ENCODE measurements around the gene DOCK7.

DOCK7 gene, protein sequence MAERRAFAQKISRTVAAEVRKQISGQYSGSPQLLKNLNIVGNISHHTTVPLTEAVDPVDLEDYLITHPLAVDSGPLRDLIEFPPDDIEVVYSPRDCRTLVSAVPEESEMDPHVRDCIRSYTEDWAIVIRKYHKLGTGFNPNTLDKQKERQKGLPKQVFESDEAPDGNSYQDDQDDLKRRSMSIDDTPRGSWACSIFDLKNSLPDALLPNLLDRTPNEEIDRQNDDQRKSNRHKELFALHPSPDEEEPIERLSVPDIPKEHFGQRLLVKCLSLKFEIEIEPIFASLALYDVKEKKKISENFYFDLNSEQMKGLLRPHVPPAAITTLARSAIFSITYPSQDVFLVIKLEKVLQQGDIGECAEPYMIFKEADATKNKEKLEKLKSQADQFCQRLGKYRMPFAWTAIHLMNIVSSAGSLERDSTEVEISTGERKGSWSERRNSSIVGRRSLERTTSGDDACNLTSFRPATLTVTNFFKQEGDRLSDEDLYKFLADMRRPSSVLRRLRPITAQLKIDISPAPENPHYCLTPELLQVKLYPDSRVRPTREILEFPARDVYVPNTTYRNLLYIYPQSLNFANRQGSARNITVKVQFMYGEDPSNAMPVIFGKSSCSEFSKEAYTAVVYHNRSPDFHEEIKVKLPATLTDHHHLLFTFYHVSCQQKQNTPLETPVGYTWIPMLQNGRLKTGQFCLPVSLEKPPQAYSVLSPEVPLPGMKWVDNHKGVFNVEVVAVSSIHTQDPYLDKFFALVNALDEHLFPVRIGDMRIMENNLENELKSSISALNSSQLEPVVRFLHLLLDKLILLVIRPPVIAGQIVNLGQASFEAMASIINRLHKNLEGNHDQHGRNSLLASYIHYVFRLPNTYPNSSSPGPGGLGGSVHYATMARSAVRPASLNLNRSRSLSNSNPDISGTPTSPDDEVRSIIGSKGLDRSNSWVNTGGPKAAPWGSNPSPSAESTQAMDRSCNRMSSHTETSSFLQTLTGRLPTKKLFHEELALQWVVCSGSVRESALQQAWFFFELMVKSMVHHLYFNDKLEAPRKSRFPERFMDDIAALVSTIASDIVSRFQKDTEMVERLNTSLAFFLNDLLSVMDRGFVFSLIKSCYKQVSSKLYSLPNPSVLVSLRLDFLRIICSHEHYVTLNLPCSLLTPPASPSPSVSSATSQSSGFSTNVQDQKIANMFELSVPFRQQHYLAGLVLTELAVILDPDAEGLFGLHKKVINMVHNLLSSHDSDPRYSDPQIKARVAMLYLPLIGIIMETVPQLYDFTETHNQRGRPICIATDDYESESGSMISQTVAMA (N-terminal part only)

DNA sequence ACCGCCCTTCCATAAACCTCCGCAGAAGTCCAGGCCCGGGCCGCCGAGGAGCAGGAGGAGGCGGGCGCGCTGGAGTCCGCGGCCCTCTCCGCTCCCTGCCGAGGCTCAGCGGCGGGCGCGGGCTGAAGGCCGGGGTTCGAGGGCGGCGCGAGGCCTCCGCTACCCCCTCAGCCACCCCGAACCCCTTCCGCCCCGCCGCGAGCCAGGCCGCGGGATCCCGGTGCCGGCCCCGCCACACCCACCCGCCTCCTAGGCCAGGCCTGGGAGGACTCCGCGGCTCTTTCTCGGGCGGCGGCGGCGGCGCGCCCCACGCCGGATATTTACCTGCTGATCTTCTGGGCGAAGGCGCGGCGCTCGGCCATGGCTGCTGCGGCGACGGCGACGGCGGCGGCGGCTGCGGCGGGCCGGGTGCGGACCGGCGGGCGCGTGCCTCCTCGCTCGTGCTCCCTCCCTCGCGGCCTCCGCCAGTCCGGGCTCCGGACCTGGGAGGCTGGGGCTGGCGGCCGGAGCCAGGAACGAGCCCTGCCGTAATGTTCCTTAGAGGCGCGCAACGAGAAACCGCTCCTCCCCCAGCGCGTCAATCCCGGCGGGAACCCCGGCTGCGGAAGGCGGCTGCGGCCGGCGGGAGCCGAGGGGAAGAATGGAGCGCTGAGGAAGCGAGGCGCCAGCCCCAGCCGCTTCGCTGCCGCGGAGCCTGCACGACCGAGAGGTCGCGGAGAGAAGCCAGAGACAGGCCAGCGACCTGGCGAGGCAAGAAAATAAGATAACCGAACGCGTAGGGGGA, at the start of gene DOCK7:
Gene DOCK7 (minus strand): TSS at position 484 of the 784 bp plus-strand sequence. CDS start 122 bp downstream, at position 362.
- H3K4me3 ChIP-seq (ENCODE audit: low read depth, low read length), result peak within 1 kb of the TSS; percentile 85
- TF ChIP-seq, protein P1, sequence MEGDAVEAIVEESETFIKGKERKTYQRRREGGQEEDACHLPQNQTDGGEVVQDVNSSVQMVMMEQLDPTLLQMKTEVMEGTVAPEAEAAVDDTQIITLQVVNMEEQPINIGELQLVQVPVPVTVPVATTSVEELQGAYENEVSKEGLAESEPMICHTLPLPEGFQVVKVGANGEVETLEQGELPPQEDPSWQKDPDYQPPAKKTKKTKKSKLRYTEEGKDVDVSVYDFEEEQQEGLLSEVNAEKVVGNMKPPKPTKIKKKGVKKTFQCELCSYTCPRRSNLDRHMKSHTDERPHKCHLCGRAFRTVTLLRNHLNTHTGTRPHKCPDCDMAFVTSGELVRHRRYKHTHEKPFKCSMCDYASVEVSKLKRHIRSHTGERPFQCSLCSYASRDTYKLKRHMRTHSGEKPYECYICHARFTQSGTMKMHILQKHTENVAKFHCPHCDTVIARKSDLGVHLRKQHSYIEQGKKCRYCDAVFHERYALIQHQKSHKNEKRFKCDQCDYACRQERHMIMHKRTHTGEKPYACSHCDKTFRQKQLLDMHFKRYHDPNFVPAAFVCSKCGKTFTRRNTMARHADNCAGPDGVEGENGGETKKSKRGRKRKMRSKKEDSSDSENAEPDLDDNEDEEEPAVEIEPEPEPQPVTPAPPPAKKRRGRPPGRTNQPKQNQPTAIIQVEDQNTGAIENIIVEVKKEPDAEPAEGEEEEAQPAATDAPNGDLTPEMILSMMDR (IDR thresholded peaks at IDR 0.05; ENCODE audit: low read depth, low read length), result no peak

DNA sequence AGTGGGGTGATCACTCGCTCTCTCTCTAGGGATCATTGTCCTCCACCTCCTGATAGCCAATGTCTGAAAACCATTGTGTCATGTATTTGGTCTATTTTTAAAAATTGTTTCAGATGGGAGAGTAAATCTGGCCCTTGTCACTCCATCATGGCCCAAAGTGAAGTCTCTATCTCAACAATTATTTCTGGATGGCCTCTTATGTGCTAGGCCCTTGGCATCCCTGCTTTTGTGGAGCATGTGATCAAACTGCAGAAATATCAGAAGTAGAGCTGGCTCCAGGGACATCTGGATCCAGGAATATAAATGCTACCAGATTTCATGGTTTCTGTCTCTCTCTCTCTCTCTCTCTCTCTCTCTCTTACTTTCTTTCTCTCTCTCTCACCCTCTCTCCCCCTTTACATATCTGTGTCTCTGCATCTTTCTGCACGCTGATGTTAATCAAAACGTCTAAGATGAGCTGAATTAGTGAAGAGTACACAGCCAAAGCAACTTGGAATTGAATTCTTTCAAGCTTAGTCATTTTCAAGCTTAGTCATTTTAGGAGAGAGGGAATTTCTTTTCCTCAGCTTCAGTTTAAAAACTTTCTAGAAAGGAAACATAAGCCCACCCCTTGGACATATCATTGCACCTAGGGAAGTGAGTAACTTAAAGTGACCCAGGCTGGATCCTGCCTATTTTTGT, 47.4 kb upstream of the DOCK7 start:
- TF ChIP-seq, protein P1 (IDR thresholded peaks at IDR 0.05; ENCODE audit: low read depth, low read length), result no peak
- H3K4me3 ChIP-seq (ENCODE audit: low read depth, low read length), result no peak overlapping the region

DNA sequence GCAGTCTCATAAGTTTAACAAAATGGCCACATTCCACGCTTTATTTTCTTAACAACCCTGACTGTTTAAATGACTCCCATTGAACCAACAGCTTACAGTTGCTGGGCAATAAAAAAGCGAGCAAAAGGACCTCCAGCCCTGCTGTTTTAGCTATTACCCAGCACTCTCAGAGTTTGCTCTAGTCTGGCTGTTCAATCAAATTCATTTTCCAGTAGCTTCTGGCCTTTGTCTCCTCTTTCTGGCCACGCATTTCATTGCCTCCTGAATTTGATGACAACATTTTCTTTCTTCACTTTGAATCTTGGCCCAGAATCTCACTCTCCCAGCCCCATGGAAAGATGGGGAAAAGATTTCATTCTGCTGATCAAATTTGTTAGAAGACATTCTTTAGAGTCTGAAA, 44.1 kb upstream of the DOCK7 start:
- no peak overlapping the region for H3K4me3 ChIP-seq (ENCODE audit: low read depth, low read length)
- TF ChIP-seq, protein P1 (IDR thresholded peaks at IDR 0.05; ENCODE audit: low read depth, low read length), result no peak

DNA sequence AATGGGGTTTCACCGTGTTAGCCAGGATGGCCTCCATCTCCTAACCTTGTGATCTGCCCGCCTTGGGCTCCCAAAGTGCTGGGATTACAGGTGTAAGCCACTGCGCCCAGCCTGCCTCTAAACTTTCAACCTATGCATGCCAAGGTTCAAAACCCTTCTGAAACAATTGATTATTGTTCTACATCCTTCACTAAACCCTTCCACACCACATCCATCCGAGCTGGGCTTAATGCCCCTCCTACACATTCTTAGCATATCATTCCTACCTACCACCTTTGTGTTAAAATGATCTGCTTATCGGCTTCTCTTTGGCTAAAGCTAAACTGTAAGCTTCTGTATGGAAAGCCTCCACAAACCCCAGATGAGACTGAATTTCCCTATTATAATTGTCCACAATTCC, 40.8 kb upstream of the DOCK7 start:
- TF ChIP-seq, protein P1 (IDR thresholded peaks at IDR 0.05; ENCODE audit: low read depth, low read length), result no peak
- no peak overlapping the region for H3K4me3 ChIP-seq (ENCODE audit: low read depth, low read length)

DNA sequence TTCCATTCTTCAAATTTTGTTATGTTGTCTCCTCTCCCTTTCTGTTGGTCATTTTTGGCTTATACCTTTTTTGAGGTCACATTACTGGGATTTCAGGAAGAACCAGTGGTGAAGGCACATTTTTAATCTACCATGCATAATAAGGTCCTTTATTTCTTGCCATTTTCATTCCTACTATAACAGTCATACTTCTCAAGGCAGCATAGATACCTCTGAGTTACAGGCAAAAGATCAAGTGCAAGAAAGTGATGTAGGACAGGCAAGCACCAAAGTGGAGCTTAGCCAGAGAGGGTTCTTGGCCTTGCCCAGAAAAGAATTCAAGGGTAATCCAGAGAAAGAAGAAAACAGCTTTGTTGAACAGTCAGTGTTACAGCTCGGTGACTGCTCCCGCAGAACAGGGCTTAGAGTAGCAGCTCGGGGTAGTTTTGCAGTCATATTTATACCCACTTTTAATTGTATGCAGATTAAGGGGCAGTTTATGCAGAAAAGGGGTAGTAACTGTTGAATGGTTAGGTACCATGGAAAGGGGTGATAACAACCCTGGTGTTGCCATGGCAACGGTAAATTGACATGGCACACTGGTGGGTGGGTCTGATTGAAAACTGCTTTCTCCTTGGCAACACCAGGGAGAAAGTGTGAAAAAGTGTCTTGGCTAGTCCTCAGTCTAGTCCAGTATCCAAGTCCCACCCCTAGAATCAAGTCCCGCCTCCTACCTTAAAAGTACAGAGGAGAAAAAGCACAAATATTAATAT, 39.6 kb upstream of the DOCK7 start:
- H3K4me3 ChIP-seq (ENCODE audit: low read depth, low read length), result no peak overlapping the region
- TF ChIP-seq, protein P1 (IDR thresholded peaks at IDR 0.05; ENCODE audit: low read depth, low read length), result no peak

Measured in WI38 (cell line).